HG03558 (cell line): ENCODE measurements around the gene KCNE4.
A peak's percentile ranks its signal among the peaks of the same experiment; 100 is the strongest.
"Not testable (repeated sequence)": the region's sequence is repeated elsewhere in the genome, so short reads cannot be mapped to it uniquely, and the experiment has no call there.

ENCODE experiments used
- ATAC-seq: cut with Tn5 transposase; IDR thresholded peaks from one replicate; pipeline ENCODE4 v1.9.1; 2021; ENCODE audit warnings: moderate number of reproducible peaks; ENCODE audit not compliant: unreplicated experiment; ENCODE audit errors: extremely low read depth

Gene KCNE4

DNA sequence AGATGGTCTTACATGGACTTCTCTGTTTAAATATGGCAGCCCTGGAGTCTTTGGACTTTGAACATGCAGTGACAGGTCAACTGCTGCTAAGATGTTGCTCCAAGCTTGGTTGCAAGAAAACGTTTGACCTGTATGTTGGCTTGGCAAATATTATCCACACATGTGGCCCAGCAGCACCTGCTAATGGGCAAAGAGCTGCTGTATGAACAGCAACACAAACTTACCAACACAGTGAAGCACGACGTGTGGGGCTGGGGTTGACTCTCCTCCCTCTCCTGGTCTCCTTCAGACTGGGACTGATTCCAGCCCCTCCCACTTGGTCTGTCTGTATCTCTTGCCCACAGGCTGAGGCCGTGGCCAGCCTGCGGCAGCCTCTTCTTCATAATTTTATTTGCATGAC, 3.8 kb downstream of the KCNE4 start:
- ATAC-seq = no peak

DNA sequence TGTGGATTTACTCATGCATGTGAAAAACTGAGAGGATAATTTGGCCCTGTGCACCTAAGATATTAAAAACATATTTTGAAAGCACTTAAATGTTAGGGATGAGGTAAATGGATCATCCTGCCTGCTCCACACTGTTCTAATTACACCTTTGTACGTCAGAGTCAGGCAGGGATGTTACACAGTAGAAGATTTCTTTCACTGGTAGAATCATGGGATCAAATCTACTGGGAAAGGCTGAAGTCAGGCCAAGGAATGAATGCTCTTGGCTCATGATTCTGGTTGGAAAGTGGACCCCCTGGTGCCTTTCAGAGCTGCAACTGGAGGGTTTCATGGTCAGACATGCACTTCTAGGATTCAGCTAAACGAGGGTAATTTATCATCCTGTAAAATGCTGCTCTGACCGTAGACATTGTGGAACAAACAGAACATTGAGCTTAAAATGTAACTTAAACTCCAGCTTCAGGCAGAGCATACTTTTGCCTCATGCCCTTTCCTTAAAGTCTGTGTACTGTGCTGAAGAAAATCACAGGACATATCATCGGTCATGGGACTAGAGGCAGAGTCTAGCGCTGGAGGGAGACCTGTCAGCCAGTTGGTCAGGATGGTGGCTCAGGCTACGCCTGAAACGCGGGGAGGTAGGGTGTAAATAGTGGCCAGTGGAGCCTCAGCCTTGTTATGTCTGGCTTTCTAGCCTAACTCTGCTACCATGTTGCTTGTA, 4.9 kb downstream of the KCNE4 start:
- no peak for ATAC-seq

DNA sequence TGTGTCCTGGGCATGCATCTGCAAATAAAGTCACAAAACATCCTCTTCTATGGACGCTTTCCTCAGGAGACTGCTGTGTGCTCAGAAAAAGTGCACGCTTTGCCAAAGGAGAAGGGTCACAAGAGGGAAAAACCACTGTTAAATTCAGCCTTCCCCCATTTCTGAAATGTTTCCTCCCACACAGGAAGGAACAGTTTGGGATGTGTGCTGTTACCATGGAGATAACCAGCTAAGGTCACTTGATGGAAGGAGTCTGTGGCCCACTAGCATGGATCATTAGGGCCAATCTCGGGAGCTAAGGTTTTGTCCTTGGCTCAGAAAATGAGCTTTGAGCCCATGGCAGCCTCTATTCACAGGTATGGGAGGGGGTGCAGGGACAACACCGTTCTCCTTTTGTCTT, 5.6 kb downstream of the KCNE4 start:
- ATAC-seq = no peak

DNA sequence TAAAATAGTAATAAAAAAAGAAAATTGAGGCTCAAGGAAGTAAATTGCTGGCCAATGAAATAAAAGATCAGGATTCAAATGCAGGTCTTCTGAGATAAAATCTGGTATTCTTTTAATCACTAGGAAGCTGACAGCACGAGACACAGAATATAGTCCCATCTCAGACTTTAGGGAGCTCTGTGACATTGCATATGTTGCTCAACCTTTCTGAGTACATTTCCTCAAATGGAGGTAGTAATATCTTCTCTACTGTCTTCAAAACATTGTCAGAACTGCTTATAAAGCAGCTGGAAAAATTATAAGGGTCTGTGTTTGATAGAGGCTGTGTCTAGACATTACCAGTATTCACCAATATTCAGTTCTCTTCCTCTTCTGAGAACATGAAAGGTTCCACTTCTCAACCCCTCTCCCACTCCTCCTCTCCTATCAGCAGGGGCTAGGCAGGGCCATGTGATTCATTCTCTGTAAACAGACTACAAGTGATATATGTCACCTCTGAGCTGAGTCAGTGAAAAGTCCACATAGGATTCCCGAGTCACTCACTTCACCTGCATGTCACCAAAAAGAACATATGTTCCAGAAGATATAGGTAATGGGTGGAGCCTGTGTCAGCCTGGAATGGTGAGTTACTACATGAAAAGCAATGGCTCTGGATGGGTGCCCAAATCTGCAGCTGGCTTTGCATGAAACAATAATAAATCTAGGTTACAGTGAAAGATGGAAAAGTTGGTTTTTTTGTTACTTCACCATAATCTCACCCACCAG, 7.1 kb downstream of the KCNE4 start:
- no peak for ATAC-seq

DNA sequence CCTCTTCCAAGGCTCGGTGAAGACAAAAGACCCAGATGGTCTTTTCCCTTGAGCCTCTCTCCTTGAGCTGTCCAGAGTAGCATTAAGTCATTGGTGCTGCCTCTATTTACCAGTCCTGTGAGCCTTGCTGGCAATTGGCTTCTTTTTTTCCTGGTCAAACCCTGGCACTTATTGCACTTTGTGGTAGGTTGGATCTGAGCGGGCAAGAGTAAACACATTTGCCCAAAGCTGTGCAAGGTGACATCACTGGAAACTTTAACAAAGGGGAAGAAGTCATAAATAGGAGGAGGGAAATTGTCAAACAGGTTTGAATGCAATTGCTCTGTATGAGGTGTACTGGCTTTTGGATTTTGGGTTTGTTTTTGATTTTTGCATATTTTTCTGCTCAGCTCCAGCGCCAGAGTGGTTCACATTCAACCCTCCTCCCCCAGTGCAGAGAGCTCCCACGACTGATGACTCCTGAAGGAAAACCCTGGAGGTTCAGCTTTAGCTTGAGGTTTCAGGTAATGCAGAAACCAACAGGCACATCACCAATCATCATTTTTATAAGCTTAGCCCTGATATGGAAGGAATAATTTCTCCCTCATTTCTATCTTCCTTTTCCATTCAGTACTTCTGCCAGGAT, 8.3 kb downstream of the KCNE4 start:
- ATAC-seq = no peak

DNA sequence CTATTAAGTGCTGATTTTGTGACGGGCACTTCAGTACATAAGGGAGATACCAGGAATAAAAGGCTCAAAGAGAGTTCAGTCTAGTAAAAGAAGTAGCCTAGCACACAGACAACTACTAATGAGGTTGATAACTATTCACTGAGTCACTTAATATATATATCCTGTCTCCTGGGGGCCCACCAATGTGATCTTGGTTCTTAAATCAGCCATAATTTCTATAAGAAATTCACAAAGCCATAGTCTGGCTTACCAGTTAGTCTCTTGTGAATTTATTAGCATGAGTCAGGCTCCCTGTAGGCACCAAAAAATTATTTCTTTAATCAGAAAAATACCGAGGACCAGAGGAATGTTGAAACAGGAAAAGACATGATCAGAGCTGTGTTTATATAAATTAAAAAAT, 10.4 kb downstream of the KCNE4 start:
- no peak for ATAC-seq

DNA sequence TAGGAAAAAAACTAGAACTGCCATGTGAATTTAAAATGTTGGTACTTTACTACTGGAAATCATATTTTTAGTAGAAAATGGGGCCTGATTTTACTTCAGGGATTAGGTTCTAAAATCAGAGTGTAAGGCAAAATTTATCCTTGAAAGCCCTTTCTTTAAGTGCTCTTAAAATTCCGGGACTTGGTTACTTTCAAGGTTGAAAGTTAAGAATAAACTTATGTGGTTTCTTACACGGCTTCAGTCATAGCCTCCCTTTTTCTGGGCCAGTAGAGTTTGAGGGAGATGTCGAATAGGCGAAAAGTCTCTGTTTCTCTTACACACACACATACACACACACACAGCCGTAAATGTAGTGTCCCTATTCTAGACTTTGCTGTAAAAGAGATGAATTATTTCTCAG, 13.1 kb downstream of the KCNE4 start:
- no peak for ATAC-seq

DNA sequence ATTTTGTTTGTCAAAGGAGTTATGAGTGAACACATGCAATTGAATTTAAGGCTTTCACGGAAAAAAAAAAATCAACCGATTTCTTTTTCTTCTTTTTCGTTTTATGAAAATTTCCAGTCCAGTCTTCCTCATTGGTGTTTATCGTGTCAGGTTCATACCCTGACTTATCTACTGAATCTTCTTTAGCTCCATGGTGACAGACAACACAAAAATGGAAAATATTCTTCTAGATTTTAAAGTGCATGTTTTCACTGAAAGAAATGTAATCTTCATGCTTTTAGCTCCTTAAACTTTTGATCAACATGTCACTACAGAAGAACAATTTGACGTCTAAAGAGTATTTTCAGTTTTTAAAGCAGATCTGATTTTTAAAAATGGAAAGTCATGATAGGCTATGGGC, 14.7 kb downstream of the KCNE4 start:
- no peak for ATAC-seq

DNA sequence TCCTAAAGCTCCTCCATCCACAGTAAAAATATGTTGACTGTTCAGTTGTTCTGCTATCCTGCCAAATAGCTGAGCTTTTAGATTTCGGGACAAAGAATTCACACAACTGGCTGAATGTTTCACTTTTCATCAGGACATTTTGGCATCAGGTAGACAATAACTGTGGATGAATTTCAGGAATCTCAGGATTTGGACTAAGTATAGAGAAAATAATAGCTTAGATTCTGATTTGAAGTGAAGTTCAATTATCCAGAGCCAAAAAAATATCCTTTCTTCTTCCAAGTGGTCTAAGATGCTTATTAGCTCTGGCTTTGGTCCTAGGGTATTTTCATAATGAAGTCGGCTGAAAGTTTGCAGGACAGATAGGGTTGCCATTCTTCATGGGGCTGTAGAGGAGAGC, 16.1 kb downstream of the KCNE4 start:
- no peak for ATAC-seq

DNA sequence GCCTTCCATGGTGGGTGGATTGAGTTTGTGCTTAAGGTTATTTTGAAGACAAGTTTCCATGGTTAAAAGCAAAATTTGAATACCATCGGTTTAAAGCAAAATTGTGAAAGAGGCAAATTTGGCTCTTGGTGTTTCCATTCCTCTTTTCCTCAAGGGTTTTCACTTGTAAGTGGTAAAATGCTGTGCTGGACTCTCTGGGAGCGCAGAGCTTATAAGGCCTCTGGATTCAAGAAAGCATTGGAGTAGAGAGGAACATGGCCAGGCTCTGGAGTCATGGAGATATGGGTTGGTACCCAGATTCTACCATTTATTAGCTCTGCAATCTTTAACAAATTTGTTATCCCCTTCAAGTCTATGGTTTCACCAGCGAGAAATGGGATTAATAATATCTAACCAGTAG, 17.5 kb downstream of the KCNE4 start:
- ATAC-seq = no peak

DNA sequence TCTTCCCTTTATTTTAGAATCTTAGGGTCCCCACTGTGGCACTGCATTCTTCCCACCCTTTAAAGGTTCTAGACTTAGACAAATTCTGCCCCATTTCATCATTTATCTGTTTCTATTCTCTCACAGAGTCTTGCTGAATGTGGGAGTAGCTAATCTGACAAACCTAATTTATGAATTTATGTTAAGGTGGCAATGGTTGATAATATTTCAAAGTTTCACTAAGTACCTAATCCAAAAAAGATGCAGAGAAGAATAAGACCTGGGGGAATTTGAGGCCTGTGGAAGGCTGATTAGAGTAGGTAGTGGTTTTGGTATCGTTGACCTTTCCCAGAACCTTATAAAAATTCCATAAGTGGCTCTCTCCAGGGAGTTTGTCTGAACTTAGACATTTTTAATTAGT, 18.0 kb downstream of the KCNE4 start:
- no peak for ATAC-seq

DNA sequence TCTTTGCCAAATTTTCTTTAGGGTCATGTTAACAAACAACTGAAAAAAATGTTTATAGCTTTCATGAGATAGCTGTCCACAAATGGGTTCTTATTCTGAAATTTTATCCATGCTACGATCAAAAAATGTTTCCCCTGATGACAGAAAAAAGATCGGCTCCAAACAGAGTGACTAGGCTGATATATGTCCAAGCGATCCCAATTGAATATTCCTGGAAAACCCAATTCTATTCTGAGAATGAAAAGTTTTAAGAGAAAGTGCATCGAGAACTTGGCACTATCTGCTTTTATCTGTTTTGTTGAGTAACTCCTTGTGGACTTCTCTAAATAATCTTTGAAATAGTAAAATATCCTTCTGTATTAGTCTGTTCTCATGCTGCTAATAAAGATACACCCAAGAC, 19.1 kb downstream of the KCNE4 start:
- ATAC-seq = no peak

DNA sequence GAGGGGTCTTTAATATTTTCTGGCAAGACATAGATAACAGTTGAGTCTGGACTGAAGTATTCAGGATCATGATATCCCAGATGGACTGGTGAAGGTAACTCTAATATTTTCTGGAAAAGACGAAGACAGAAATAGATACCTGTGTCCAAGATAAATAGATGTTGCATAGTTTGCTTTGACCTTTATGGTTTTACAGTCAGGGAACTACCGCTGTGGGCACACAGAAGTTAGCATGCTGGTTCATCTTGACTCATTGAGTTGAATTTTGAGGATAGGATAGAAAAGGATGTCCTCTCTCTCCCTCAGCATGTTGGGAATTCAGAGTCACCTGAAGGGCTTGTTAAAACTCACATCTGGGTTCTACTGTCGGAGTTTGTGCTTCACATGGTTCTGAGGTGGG, 20.8 kb downstream of the KCNE4 start:
- no peak for ATAC-seq

DNA sequence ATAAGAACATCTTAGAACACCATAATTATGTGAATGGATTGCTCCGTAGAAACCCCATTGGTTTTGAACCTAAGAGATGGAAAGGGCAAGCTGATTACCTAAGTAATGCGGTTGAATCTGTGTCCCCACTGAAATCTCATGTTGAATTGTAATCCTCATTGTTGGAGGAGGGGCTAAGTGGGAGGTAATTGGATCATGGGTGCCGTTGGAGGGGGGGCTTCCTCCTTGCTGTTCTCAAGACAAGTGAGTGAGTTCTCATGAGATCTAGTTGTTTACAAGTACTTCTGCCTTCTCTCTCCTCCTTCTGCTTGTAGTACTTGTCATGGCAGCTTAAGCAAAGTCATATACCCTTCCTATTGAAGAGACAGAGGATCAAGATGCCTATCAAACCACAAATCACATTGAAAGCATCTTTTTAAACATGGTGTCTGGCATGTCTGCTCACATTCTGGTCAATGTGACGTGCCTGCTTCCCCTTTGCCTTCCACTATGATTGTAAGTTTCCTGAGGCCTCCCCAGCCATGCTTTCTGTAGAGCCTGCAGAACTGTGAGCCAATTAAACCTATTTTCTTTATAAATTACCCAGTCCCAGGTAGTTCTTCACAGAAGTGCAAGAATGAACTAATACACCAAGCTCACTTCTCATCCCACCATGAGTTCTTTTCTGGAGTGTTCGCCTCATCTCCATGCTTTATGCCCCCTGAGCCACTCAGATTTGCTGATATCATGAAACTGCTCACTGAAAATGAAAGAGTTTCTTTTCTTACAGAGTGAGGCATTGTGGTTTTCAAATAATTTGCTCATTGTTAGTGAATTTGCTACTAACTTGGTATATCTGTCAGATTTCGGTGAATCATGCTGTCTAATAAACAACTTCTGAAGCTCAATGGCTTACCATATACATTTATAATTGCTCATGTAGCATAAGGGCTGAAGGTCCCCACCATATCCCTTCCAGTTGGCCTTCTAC, 23.6 kb downstream of the KCNE4 start:
- ATAC-seq = peak; percentile 85

DNA sequence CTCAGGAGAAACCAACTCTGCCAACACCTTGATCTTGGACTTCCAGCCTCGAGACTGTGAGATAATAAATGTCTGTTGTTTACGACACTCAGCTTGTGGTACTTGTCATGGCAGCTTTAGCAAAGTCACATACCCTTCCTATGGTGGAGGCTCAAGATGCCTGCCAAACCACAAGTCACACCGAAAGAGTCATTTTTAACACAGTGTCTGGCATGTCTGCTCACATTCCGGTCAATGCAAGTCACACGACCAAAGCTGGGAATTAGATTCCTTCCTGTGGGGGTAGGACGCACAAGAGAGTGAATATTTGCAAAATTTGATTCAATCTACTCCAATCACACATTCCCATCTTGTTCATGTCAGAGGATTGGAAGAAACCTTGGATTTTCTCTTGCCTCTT, 24.6 kb downstream of the KCNE4 start:
- ATAC-seq = no peak

DNA sequence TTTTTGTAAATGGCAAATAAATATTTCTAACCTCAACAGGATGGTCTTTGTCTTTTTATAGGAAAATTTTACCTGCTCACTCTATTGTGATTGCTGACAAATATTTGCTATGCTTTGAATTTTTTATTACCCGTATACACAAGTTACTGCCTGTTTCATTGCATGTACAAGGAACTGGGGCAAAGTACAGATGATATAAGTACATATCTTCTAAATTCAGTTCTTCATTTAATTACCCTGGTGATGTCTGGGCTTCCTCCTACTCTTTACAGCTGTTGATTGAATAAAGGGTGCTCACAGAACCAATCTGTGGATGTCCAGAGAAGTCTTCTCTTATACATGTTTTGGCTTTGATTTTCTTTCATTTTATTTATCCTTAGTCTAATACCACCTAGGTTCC, 26.5 kb downstream of the KCNE4 start:
- ATAC-seq = no peak

DNA sequence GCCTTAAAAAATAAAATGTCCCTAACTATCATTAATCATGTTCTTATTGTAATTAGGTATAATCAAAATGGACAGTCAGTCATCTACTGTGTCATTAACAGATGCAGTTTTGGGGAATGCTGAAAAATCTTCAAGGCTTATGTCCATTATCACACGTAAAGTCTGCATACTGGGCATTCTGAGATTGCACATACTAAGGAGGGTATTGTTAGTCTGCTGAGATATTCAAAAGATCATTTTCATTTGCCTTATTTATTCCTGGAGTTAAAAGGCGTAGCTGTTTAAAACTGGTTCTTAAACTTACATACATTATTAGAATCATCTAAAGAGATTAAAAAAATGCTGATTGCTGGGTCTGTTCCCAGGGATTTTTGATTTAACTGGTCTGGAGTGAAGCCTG, 27.4 kb downstream of the KCNE4 start:
- no peak for ATAC-seq

DNA sequence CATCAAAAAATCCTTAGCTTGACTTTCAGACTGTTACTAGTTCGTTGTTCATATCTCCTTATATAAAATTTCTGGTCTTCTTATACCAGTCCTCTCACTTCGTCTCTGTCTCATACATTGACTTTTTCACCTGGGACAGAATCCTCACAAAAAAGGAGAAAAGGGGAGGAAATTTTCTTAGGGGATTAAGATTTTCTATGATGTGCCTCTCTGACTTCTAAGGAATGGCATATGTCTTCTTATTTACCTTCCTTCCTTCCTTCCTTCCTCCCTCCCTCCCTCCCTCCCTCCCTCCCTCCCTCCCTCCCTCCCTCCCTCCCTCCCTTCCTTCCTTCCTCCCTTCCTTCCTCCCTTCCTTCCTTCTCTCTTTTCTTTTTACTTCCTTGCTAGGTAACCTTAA, 27.9 kb downstream of the KCNE4 start:
- ATAC-seq = no peak

DNA sequence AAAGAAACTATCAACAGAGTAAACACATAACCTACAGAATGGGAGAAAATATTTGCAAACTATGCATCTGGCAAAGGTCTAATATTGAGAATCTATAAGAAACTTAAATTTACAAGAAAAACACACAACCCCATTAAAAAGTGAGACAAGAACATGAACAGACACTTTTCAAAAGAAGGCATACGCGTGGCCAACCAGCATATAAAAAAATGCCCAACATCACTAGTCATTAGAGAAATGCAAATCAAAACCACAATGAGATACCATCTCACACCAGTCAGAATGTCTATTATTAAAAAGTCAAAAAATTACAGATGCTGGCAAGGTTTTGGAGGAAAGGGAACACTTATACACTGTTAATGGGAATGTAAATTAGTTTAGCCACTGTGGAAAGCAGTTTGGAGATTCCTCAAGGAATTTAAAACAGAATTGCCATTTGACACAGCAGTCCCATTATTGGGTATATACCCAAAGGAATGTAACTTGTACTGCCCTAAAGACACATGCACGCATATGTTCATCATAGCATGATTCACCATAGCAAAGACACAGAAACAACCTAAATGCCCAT, 28.9 kb downstream of the KCNE4 start:
- not testable (repeated sequence) for ATAC-seq

DNA sequence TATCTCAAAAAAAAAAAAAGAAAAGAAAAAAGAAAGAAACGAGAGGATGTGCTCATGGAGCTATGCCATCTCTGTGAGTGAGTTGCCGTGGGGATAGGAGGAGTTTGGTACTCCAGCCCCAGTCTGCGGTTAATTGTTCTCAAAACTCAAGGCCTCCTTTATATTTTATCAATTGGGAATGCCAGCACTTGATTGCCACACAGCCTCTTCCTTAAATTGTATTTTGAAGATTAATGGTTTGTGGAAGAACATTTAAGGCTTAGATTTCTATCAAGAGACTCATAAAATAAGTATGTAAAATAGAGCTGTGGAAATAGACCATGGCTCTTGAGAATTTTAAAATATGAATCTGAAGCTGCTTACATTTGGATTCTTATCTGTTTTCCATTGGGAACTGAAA, 29.8 kb downstream of the KCNE4 start:
- ATAC-seq = no peak
